GM19468 (cell line): Measurements from ENCODE around the gene JSRP1.

Source experiments
- ATAC-seq: cut with Tn5 transposase; IDR thresholded peaks from one replicate; pipeline ENCODE4 v1.9.1; 2021; ENCODE audit warnings: mild to moderate bottlenecking, moderate library complexity, moderate number of reproducible peaks; ENCODE audit not compliant: unreplicated experiment; ENCODE audit errors: extremely low read depth

JSRP1 gene

DNA sequence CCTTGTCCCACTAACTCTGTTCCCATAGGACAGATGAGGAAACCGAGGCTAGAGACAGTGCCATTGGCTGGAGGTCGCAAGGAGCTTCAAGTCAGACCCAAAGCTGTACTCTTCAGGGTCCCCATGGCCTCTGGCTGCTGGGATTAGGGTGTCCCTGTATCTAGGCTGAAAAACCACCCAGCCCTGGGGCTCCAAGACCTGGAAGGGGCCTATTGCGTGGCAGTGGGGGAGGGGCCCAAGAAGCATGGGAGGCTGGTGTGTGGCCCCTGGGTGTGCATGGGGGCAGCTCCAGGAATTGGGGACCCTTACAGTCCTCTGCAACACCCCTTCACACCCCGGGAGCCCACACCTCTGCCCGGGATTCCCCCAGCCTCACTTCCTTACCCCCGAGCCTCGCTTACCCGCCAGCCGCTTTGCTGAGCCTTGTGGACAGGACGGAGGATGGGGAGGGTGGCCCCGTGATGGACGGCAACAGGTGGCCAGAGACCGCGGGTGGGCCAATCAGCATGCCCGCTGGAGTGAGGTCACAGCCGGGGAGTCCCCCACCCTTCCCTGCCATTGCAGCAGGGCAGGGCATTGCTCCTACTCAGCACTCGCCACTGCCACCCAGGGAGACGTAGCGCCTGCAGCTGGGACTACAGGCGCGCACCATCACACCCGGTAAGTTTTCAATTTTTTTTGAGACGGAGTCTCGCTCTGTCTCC is at the start of gene JSRP1:
Gene JSRP1, minus strand, starts transcription at position 436 of the 704 bp plus-strand sequence. CDS start 1,103 bp downstream, outside the sequence.
- ATAC-seq, result no peak

GRCh38 chr19:2305452-2306280 is 49.4 kb upstream of the JSRP1 start:
- ATAC-seq, result no peak

DNA sequence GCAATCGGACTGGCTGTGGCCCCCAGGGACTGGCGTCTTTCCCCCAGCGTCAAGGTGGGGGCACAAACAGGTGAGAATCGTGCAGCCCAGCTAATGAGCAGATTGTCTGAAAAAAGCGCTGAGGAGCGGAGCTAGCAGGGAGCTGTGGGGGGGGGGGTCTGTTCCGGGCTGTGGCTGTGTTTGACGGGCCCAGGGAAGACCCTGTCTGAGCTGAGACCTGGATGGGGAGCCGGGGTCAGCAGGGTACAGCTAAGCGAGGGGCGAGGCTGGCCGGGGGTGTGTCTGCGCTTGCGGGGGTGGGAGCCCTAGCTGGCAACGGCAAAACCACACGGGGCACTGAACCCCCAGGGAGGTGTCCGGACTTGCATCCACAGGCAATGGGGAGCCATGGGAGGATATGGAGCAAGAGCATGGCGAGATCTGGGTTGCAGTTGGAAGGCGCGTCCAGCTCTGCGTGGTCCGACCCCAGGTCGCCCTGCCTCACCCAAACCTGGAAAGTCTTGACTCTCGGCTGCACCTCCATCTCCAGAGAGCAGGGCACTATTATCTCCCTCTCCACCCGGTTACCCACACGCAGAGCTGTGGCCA is 47.1 kb upstream of the JSRP1 start:
- ATAC-seq, result no peak

DNA sequence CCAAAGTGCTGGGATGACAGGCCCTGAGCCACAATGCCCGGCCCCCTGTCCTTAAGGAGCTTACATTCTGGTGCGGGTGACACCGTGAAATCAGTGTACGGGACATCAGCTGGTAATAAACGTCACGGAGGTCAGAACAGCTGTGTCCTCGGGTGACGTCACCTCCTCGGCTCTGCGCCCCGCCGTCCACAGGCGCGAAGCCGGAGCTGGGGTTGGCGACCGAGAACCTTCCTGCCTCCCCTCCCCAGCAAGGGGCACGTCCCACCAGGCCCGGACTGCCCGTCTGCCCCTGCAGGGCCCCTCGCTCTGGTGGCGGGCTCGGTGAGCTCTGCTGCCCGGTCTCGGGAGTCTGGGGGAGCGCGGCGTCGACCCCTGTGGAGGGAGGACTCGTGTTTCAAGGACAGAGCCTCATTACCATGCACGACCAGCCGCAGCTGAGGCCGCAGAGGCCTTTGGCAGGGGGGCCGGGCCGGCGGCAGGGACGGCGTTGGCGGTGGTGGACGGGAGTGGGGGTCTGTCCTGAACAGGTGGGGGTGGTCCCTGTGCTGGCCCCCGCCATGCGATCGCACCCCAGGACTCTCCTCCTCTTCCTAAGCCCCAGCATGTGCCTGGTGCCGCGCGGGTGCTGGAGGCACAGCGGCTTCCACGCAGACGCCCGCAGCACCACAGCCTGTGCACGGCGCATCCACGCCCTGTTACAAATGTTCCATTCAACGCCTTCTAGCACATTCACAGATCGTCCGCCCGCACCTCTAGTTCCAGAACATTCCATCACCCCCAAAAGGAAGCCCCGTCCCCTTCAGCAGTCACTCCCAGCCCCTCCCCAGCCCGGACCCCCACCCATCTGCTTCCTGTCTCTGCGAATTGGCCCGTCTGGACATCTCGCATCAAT is 46.3 kb upstream of the JSRP1 start:
- ATAC-seq, result no peak

- ATAC-seq, result no peak
Observed at GRCh38 chr19:2300533-2300932, 44.3 kb upstream of the JSRP1 start.

DNA sequence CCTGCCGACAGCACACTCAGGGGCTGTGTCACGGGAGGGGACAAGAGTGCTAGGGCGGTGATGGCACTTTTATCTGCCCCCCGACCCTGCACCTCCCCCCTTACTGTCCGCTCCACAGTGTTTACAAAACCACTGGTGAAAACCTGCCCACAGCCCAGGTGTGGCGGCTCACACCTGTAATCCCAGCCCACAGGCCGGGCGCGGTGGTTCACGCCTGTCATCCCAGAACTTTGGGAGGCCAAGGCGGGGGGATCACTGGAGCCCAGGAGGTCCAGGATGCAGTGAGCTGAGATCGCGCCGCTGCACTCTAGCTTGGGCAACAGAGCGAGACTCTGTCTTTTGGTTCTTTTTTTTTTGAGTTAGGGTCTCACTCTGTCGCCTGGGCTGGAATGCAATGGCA is 39.9 kb upstream of the JSRP1 start:
- ATAC-seq, result no peak

DNA sequence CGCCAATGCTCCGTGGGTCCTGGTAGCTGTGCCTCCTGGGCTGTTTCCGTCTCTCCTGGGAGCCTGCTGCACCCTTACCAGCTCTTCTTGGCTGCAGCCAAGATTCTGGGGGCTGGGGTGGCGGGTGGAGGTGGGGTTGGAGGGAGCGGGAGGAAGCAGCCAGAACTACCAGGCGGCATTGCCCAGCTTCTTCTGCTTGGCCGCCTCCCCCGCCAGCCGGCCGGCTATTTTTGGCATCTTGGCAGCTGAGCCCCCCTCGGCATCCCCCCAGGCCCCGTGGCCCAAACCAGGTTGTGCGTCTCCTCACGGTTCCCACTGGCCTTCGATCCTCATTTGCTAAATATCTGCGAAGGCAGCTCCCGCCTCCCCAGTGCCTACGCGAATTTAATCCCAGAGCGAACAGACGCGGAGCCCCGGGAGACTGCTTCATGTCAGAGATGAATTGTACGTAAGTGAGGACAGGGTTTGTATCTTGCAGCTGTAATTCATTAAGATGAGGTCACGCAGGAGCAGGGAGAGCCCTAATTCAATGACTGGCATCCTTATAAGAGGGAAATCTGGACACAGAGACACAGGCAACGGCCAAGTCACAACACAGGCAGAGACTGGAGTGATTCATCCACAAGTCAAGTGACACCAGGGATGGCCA is 38.6 kb upstream of the JSRP1 start:
- no peak for ATAC-seq

DNA sequence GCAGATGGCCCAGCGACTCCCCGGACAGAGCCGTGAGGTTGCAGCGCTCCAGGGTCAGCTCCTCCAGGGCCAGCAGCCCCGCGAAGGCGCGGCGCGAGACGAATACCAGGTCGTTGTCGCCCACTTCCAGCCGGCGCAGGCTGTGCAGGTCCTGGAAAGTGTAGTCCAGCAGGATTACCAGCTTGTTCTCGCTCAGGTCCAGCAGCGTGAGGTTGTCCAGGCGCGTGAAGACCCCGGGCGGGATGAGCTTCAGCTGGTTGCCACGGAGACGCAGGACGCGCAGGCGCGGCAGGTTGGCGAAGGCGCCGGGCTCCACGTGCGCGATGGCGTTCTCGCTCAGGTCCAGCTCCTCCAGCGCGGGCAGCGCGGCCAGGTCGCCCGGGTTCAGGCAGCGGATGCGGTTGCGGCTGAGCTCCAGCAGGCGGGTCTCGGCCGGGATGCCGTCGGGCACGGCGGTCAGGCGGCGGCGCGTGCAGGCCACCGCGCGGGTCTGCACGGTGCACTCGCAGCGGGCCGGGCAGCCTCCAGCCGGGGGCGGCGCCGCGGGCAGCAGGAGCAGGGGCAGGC is 35.1 kb upstream of the JSRP1 start:
- ATAC-seq, result no peak

- no peak for ATAC-seq
Observed at GRCh38 chr19:2290441-2291184, 34.4 kb upstream of the JSRP1 start.

GRCh38 chr19:2289714-2290435 is 33.7 kb upstream of the JSRP1 start:
- ATAC-seq, result no peak

DNA sequence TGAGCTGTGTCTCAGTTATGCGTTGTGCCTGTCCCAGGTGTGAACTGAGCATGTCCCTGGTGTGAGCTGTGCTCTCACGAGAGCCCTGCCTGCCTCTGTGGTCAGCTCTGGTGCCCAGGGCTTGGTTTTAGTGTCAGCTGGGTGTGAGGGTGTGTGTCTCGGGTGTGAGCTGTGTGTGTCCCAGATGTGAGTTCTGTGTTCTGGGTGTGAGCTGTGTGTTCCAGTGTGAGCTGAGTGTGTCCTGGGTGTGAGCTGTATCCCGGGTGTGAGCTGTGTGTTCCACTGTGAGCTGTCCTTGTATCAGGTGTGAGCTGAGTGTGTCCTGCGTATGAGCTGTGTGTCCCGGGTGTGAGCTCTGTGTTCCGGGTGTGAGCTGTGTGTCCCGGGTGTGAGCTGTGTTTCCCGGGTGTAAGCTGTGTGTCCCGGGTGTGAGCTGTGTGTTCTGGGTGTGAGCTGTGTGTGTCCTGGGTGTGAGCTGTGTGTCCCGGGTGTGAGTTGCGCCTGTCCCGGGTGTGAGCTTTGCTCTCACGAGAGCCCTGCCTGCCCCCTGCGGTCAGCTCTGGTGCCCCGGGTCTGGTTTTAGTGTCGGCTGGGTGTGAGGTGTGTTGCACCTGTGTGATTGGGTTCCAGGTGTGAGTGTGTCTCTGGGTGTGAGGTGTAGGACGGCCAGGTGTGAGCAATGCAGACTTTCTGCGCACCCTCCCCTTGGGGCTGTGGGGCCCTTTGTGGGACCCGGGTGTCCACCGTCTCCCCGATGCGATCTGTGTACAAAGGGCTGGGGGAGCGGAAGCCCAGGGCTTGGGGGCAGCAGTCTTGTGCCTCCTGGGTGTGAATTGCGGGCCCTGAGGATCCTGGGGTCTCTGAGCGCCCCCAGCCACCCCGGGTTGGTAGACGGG is 32.8 kb upstream of the JSRP1 start:
- ATAC-seq, result no peak

GRCh38 chr19:2288338-2288817 is 32.2 kb upstream of the JSRP1 start:
- ATAC-seq, result no peak

DNA sequence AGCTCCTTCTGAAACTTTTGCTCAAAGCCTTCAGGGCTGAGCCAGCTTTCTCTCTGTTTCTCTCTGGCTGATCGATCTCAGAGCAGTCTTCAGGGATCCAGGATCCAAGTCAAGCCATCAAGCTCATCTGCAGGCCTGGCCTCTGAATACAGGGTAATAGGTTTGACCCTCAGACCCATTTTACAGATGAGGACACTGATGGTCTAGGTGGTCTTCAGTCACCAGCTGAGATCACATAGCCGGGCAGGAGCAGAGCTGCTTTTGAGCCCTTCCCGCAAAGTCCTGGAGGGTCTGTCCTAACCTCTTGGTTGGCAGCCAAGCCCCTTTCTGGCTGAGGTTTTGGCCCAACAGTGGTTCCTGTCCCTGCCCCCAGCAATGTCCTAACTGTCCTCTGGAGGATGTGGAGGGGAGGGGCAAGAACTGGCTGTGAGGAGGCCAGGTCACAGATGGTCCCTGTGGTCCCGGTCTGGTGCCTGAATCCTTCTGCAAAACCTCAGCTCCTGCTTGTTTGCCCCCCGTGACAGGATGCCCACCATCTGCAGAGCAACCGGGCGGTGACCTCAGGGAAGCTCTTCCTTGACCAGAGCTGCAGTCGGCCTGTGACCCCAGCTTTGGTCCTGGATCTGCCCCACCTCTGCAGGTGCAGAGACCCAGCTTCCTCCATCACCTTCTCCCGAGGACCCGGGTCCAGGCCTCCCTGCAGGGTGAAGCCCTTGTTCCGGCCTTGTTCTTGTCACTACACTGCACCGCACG is 31.5 kb upstream of the JSRP1 start:
- no peak for ATAC-seq

- no peak for ATAC-seq
Observed at GRCh38 chr19:2286402-2287140, 30.4 kb upstream of the JSRP1 start.

DNA sequence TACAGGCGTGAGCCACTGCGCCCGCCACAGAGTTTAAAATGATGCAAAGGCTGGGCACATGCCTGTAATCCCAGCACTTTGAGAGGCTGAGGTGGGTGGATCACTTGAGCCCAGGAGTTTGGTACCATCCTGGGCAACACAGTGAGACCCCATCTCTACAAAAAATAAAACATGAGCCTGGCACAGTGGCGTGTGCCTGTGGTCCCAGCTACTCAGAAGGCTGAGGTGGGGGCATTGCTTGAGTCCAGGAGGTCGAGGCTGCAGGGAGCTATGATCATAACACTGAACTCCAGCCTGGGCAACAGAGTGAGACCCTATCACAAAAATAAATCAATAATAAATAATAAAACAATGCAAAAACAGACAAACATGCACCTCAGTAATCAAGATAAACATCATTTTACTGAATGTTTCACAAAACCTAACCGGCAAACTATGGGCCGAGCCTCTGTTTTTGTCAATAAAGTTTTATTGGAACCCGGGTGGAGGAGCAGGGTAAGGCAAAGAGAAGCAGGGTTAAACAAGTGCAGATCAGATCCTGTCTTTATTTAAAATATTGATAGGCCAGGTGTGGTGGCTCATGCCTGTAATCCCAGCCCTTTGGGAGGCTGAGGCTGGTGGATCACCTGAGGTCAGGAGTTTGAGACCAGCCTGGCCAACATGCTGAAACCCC is 27.8 kb upstream of the JSRP1 start:
- ATAC-seq, result no peak
